Activated naive CD4-positive, alpha-beta T cell treated with anti-CD3 and anti-CD28 coated beads for 36 hours (primary cell): ENCODE measurements around the gene FBXW2. TPM values are rescaled to one million over a fixed set of nuclear protein-coding genes. Genes with fewer than 3 reads are reported as not detected.

Experiments used
- CTCF ChIA-PET: fragments of 350-600 bp; sonication (Branson Sonifier 250); formaldehyde crosslinking; loops from one replicate; lab custom pipeline; 2021; ENCODE audit warnings: antibody characterized with exemption; lab: Charles Lee
- DNase-seq: peaks from one replicate; pipeline ENCODE4 v3.0.0-alpha.2; 2020
- H3K27ac Mint-ChIP-seq: one replicate; pipeline ENCODE4 v1.8.0; 2021; ENCODE audit warnings: mild to moderate bottlenecking, mixed read lengths
- H3K27me3 Mint-ChIP-seq: one replicate; pipeline ENCODE4 v1.8.0; 2021; ENCODE audit warnings: low read depth, mixed read lengths
- H3K36me3 Mint-ChIP-seq: one replicate; pipeline ENCODE4 v1.8.0; 2021; ENCODE audit warnings: low read depth, mixed read lengths
- H3K4me1 Mint-ChIP-seq: one replicate; pipeline ENCODE4 v1.8.0; 2021; ENCODE audit warnings: low read depth, mixed read lengths
- H3K4me3 Mint-ChIP-seq: one replicate; pipeline ENCODE4 v1.8.0; 2021; ENCODE audit warnings: mild to moderate bottlenecking, moderate library complexity, mixed read lengths
- H3K9me3 Mint-ChIP-seq: one replicate; pipeline ENCODE4 v1.8.0; 2021; ENCODE audit warnings: mixed read lengths
- intact Hi-C: fragments of 100-400 bp; cut with micrococcal nuclease; formaldehyde crosslinking; loops from one replicate; pipeline ENCODE4 v1.15.1; 2023
- total RNA-seq, 2 experiments: library from RNA; stranded (reverse); gene quantifications; one replicate each; pipeline ENCODE4 v1.2.3, GENCODE V29; 2021

The FBXW2 gene
- total RNA-seq, result 10 to 100 TPM; 60.8 to 64.4 TPM

- no peaks in the 10 kb centered on the region for H3K27me3 Mint-ChIP-seq
- no peaks in the 10 kb centered on the region for H3K9me3 Mint-ChIP-seq
- CTCF ChIA-PET, result interaction anchor here (0.6 to 2.1 kb wide), 9 partner anchors 28 to 266 kb away, joined by 3 to 6 read pairs (median 4); no protein-coding TSS in a partner anchor
- DNase-seq, result peak; percentile 92
- H3K36me3 Mint-ChIP-seq, result peaks cover 11% of the 10 kb centered on the region
- intact Hi-C loops, result loop anchor here (1.0 to 5.0 kb wide), 6 partner anchors 49 to 408 kb away; partner anchors contain the start of genes MEGF9, PSMD5 and RAB14
- peak within 1 kb of the TSS; percentile 92 for H3K27ac Mint-ChIP-seq
- H3K4me1 Mint-ChIP-seq, result peaks cover 46% of the 10 kb centered on the region
- peak within 1 kb of the TSS; percentile 88 for H3K4me3 Mint-ChIP-seq
Observed at GRCh38 chr9:120792898-120793765, at the start of gene FBXW2. TSS of gene FBXW2 (minus strand) at chr9:120793416. CDS start at chr9:120788258, 5,158 bp downstream.

- CTCF ChIA-PET, result no interaction called here
Observed at GRCh38 chr9:120841930-120842684, 48.9 kb upstream of the FBXW2 start.

GRCh38 chr9:120839146-120839545 lies 45.9 kb upstream of the FBXW2 start:
- Mint-ChIP-seq H3K27me3 (no peaks in the 10 kb centered on the region), H3K9me3 (no peaks in the 10 kb centered on the region), H3K27ac (peak overlapping the region; percentile 66), H3K36me3 (peaks cover 47% of the 10 kb centered on the region), H3K4me3 (no peak overlapping the region), H3K4me1 (peaks cover 55% of the 10 kb centered on the region)
- DNase-seq, result no peak
- CTCF ChIA-PET, result no interaction called here
- intact Hi-C loops, result no loop called here

More at GRCh38 chr9:120841930-120842684, 48.9 kb upstream of the FBXW2 start:
- H3K4me1 Mint-ChIP-seq, result peaks cover 78% of the 10 kb centered on the region
- H3K27me3 Mint-ChIP-seq, result no peaks in the 10 kb centered on the region
- peak overlapping the region; percentile 95 for H3K4me3 Mint-ChIP-seq
- no peaks in the 10 kb centered on the region for H3K9me3 Mint-ChIP-seq
- intact Hi-C loops, result loop anchor here (1.0 to 2.0 kb wide), 2 partner anchors 13 to 49 kb away; partner anchors contain the start of gene FBXW2
- peak; percentile 30 for DNase-seq
- peak overlapping the region; percentile 95 for H3K27ac Mint-ChIP-seq
- H3K36me3 Mint-ChIP-seq, result peaks cover 47% of the 10 kb centered on the region

GRCh38 chr9:120837921-120838320 lies 44.7 kb upstream of the FBXW2 start:
- Mint-ChIP-seq H3K9me3 (no peaks in the 10 kb centered on the region), H3K27ac (peak overlapping the region; percentile 37), H3K4me3 (no peak overlapping the region), H3K27me3 (no peaks in the 10 kb centered on the region), H3K4me1 (peaks cover 50% of the 10 kb centered on the region), H3K36me3 (peaks cover 43% of the 10 kb centered on the region)
- no peak for DNase-seq
- intact Hi-C loops, result no loop called here
- CTCF ChIA-PET, result interaction anchor here (0.7 kb wide), 1 partner anchor 35 kb away, joined by 3 read pairs; no protein-coding TSS in a partner anchor

GRCh38 chr9:120833325-120833724 lies 40.1 kb upstream of the FBXW2 start:
- no peak overlapping the region for H3K4me3 Mint-ChIP-seq
- CTCF ChIA-PET, result no interaction called here
- H3K4me1 Mint-ChIP-seq, result peaks cover 27% of the 10 kb centered on the region
- H3K36me3 Mint-ChIP-seq, result peaks cover 43% of the 10 kb centered on the region
- intact Hi-C loops, result no loop called here
- H3K27ac Mint-ChIP-seq, result no peak overlapping the region
- DNase-seq, result no peak
- H3K27me3 Mint-ChIP-seq, result no peaks in the 10 kb centered on the region
- no peaks in the 10 kb centered on the region for H3K9me3 Mint-ChIP-seq

GRCh38 chr9:120832807-120833206 lies 39.6 kb upstream of the FBXW2 start:
- CTCF ChIA-PET, result no interaction called here
- H3K9me3 Mint-ChIP-seq, result no peaks in the 10 kb centered on the region
- H3K36me3 Mint-ChIP-seq, result peaks cover 42% of the 10 kb centered on the region
- no peaks in the 10 kb centered on the region for H3K27me3 Mint-ChIP-seq
- H3K4me3 Mint-ChIP-seq, result no peak overlapping the region
- H3K4me1 Mint-ChIP-seq, result peaks cover 23% of the 10 kb centered on the region
- DNase-seq, result no peak
- H3K27ac Mint-ChIP-seq, result no peak overlapping the region
- intact Hi-C loops, result no loop called here

GRCh38 chr9:120830865-120831264 lies 37.6 kb upstream of the FBXW2 start:
- Mint-ChIP-seq H3K36me3 (peaks cover 41% of the 10 kb centered on the region), H3K9me3 (no peaks in the 10 kb centered on the region)
- intact Hi-C loops, result no loop called here

GRCh38 chr9:120830151-120830550 lies 36.9 kb upstream of the FBXW2 start:
- Mint-ChIP-seq H3K27ac (no peak overlapping the region), H3K4me1 (peaks cover 15% of the 10 kb centered on the region), H3K36me3 (peaks cover 39% of the 10 kb centered on the region), H3K4me3 (no peak overlapping the region), H3K27me3 (no peaks in the 10 kb centered on the region), H3K9me3 (no peaks in the 10 kb centered on the region)
- no peak for DNase-seq
- intact Hi-C loops, result no loop called here
- CTCF ChIA-PET, result no interaction called here

More at GRCh38 chr9:120830865-120831264, 37.6 kb upstream of the FBXW2 start:
- CTCF ChIA-PET, result interaction anchor here (0.6 to 1.1 kb wide), 3 partner anchors 10 to 151 kb away, joined by 3 to 4 read pairs (median 3); no protein-coding TSS in a partner anchor
- H3K27me3 Mint-ChIP-seq, result no peaks in the 10 kb centered on the region
- H3K4me1 Mint-ChIP-seq, result peaks cover 17% of the 10 kb centered on the region
- H3K4me3 Mint-ChIP-seq, result no peak overlapping the region
- no peak for DNase-seq
- H3K27ac Mint-ChIP-seq, result no peak overlapping the region

GRCh38 chr9:120829650-120830049 lies 36.4 kb upstream of the FBXW2 start:
- Mint-ChIP-seq H3K27ac (peak overlapping the region; percentile 7), H3K36me3 (peaks cover 42% of the 10 kb centered on the region)
- CTCF ChIA-PET, result no interaction called here

GRCh38 chr9:120820095-120820494 lies 26.9 kb upstream of the FBXW2 start:
- CTCF ChIA-PET, result no interaction called here
- no peak for DNase-seq
- Mint-ChIP-seq H3K4me3 (no peak overlapping the region), H3K4me1 (no peaks in the 10 kb centered on the region), H3K9me3 (no peaks in the 10 kb centered on the region), H3K36me3 (peaks cover 53% of the 10 kb centered on the region), H3K27ac (no peak overlapping the region), H3K27me3 (no peaks in the 10 kb centered on the region)
- intact Hi-C loops, result no loop called here

More at GRCh38 chr9:120829650-120830049, 36.4 kb upstream of the FBXW2 start:
- Mint-ChIP-seq H3K4me1 (peaks cover 15% of the 10 kb centered on the region), H3K9me3 (no peaks in the 10 kb centered on the region), H3K4me3 (no peak overlapping the region), H3K27me3 (no peaks in the 10 kb centered on the region)
- DNase-seq, result no peak
- intact Hi-C loops, result loop anchor here (2.0 kb wide), 1 partner anchor 13 kb away; the partner anchor contains the start of gene PSMD5

- CTCF ChIA-PET, result no interaction called here
- H3K27me3 Mint-ChIP-seq, result no peaks in the 10 kb centered on the region
- peaks cover 48% of the 10 kb centered on the region for H3K36me3 Mint-ChIP-seq
- DNase-seq, result no peak
- H3K27ac Mint-ChIP-seq, result no peak overlapping the region
- peaks cover 3% of the 10 kb centered on the region for H3K4me1 Mint-ChIP-seq
- intact Hi-C loops, result no loop called here
- no peaks in the 10 kb centered on the region for H3K9me3 Mint-ChIP-seq
- no peak overlapping the region for H3K4me3 Mint-ChIP-seq
Observed at GRCh38 chr9:120818595-120818994, 25.4 kb upstream of the FBXW2 start.

- CTCF ChIA-PET, result no interaction called here
- H3K4me1 Mint-ChIP-seq, result peaks cover 8% of the 10 kb centered on the region
Observed at GRCh38 chr9:120815075-120815474, 21.9 kb upstream of the FBXW2 start.

More at GRCh38 chr9:120815075-120815474, 21.9 kb upstream of the FBXW2 start:
- peaks cover 38% of the 10 kb centered on the region for H3K36me3 Mint-ChIP-seq
- H3K4me3 Mint-ChIP-seq, result no peak overlapping the region
- DNase-seq, result no peak
- no peak overlapping the region for H3K27ac Mint-ChIP-seq
- no peaks in the 10 kb centered on the region for H3K9me3 Mint-ChIP-seq
- intact Hi-C loops, result no loop called here
- H3K27me3 Mint-ChIP-seq, result no peaks in the 10 kb centered on the region
